NCI-H2196 (cell line): Measurements from ENCODE around the gene DIAPH1.

ENCODE experiments used
- DNase-seq: peaks from one replicate; lab custom pipeline; 2025; ENCODE audit not compliant: unreplicated experiment; lab: John Stamatoyannopoulos, UW

The DIAPH1 gene

GRCh38 chr5:141522301-141522700 lies 96.5 kb downstream of the DIAPH1 start:
- DNase-seq, result no peak

GRCh38 chr5:141521244-141521781 lies 97.5 kb downstream of the DIAPH1 start:
- DNase-seq, result peak; percentile 79

GRCh38 chr5:141519605-141520565 lies 98.9 kb downstream of the DIAPH1 start:
- no peak for DNase-seq

- DNase-seq, result no peak
Measured at GRCh38 chr5:141518618-141519015, 100.2 kb downstream of the DIAPH1 start.

- no peak for DNase-seq
Measured at GRCh38 chr5:141517880-141518617, 100.8 kb downstream of the DIAPH1 start.

GRCh38 chr5:141517312-141517711 lies 101.5 kb downstream of the DIAPH1 start:
- no peak for DNase-seq

GRCh38 chr5:141516672-141517025 lies 102.2 kb downstream of the DIAPH1 start:
- no peak for DNase-seq

- no peak for DNase-seq
Measured at GRCh38 chr5:141515946-141516671, 102.7 kb downstream of the DIAPH1 start.

- DNase-seq, result no peak
Measured at GRCh38 chr5:141515141-141515540, 103.7 kb downstream of the DIAPH1 start.

- peak; percentile 48 for DNase-seq
Measured at GRCh38 chr5:141514330-141515133, 104.3 kb downstream of the DIAPH1 start.

GRCh38 chr5:141513627-141514329 lies 105.0 kb downstream of the DIAPH1 start:
- no peak for DNase-seq

GRCh38 chr5:141512911-141513626 lies 105.7 kb downstream of the DIAPH1 start:
- no peak for DNase-seq

- DNase-seq, result peak; percentile 14
Measured at GRCh38 chr5:141512390-141512910, 106.3 kb downstream of the DIAPH1 start.

- DNase-seq, result no peak
Measured at GRCh38 chr5:141511771-141512325, 107.0 kb downstream of the DIAPH1 start.

GRCh38 chr5:141510850-141511601 lies 107.8 kb downstream of the DIAPH1 start:
- DNase-seq, result no peak

- DNase-seq, result no peak
Measured at GRCh38 chr5:141510160-141510559, 108.6 kb downstream of the DIAPH1 start.

GRCh38 chr5:141508798-141509611 lies 109.8 kb downstream of the DIAPH1 start:
- no peak for DNase-seq
